Keratinocyte (primary cell): ENCODE data around the gene DPP8. TPM values are rescaled to one million over a fixed set of nuclear protein-coding genes. Genes with fewer than 3 reads are reported as not detected.

ENCODE experiments used
- DNase-seq: peaks from one replicate; pipeline ENCODE4 v3.0.0-alpha.2; 2011; ENCODE audit warnings: low read depth, missing footprints, low spot score
- FAIRE-seq: peaks from 2 replicates; lab custom pipeline; 2011; peaks lifted over from hg19 to GRCh38; lab: Jason Lieb, UNC
- H2AFZ ChIP-seq: 2 replicates; pipeline ENCODE4 v1.6.0; 2012; ENCODE audit warnings: low read length, control low read depth, inconsistent platforms; ENCODE audit not compliant: control insufficient read depth
- H3K27ac ChIP-seq: 2 replicates; pipeline ENCODE4 v1.5.1; 2011; ENCODE audit warnings: low read length; ENCODE audit not compliant: control insufficient read depth, insufficient read depth
- H3K27me3 ChIP-seq: 3 replicates; pipeline ENCODE4 v1.6.0; 2011; ENCODE audit warnings: low read length; ENCODE audit not compliant: control insufficient read depth, insufficient read depth; ENCODE audit errors: extremely low read depth
- H3K36me3 ChIP-seq, 2 experiments: 2 replicates in 1 of 2; 3 replicates in 1 of 2; pipeline ENCODE4 v1.5.1; 2011; ENCODE audit warnings: low read length in 2 of 2, mild to moderate bottlenecking in 1 of 2; ENCODE audit not compliant: control insufficient read depth in 2 of 2, insufficient read depth in 2 of 2; ENCODE audit errors: extremely low read depth in 1 of 2
- H3K4me1 ChIP-seq: 3 replicates; pipeline ENCODE4 v1.5.1; 2011; ENCODE audit warnings: low read length; ENCODE audit not compliant: control insufficient read depth, insufficient read depth; ENCODE audit errors: extremely low read depth
- H3K4me2 ChIP-seq: 3 replicates; pipeline ENCODE4 v1.6.0; 2011; ENCODE audit warnings: low read depth, low read length; ENCODE audit not compliant: control insufficient read depth, insufficient read depth; ENCODE audit errors: extremely low read depth
- H3K4me3 ChIP-seq, 3 experiments: fragments of 200-600 bp in 1 of 3; sonication (generic) in 1 of 3; 2 replicates in 2 of 3; 3 replicates in 1 of 3; pipeline ENCODE4 v1.5.1; 2011 to 2016; ENCODE audit warnings: low read length in 3 of 3, mild to moderate bottlenecking in 3 of 3, control low read depth in 2 of 3, inconsistent platforms in 1 of 3, low read depth in 1 of 3, mixed read lengths in 1 of 3, mixed run types in 1 of 3, moderate library complexity in 1 of 3; ENCODE audit not compliant: control insufficient read depth in 2 of 3, insufficient read depth in 2 of 3; ENCODE audit errors: extremely low read depth in 1 of 3
- H3K79me2 ChIP-seq: 2 replicates; pipeline ENCODE4 v1.6.0; 2012; ENCODE audit warnings: low read length; ENCODE audit not compliant: control insufficient read depth, insufficient read depth
- H3K9ac ChIP-seq: 3 replicates; pipeline ENCODE4 v1.6.0; 2011; ENCODE audit warnings: low read length; ENCODE audit not compliant: control insufficient read depth, insufficient read depth; ENCODE audit errors: extremely low read depth
- H3K9me1 ChIP-seq: 3 replicates; pipeline ENCODE4 v1.6.0; 2011; ENCODE audit warnings: low read length; ENCODE audit not compliant: control insufficient read depth, insufficient read depth; ENCODE audit errors: extremely low read depth
- H3K9me3 ChIP-seq: 2 replicates; pipeline ENCODE4 v1.5.1; 2012; ENCODE audit warnings: low read depth, low read length; ENCODE audit not compliant: control insufficient read depth
- H4K20me1 ChIP-seq: 3 replicates; pipeline ENCODE4 v1.6.0; 2011; ENCODE audit warnings: low read length; ENCODE audit not compliant: control insufficient read depth, insufficient read depth; ENCODE audit errors: extremely low read depth
- CTCF ChIP-seq, 3 experiments: IDR thresholded peaks in 1 of 3; conservative IDR thresholded peaks in 1 of 3; optimal IDR thresholded peaks in 1 of 3; 2 replicates in 2 of 3; 3 replicates in 1 of 3; pipeline versions ENCODE3 to v1.5.1; 2011; ENCODE audit warnings: low read length in 3 of 3, mild to moderate bottlenecking in 3 of 3, moderate library complexity in 2 of 3, control low read depth in 1 of 3, inconsistent platforms in 1 of 3; ENCODE audit not compliant: insufficient read depth in 2 of 3; ENCODE audit errors: extremely low read depth in 1 of 3
- EZH2 ChIP-seq: IDR thresholded peaks from one replicate; pipeline ENCODE4 v1.6.1; 2012; ENCODE audit warnings: inconsistent platforms, mild to moderate bottlenecking, low read length, moderate library complexity
- dilution Hi-C: fragments of 300-500 bp; cut with MboI; formaldehyde crosslinking; loops from one replicate; pipeline ENCODE4 v1.7.0; 2020; ENCODE audit warnings: low sequenced_read_pairs; ENCODE audit not compliant: extremely low pct_ligation_motif_present
- polyA plus RNA-seq, 5 experiments: library from polyadenylated mRNA; depleted of rRNA in 3 of 5; stranded (reverse) in 3 of 5; stranded (forward) in 1 of 5; unstranded in 1 of 5; fragments of >200 nt; gene quantifications; 1 replicate in 1 of 5; 2 replicates in 3 of 5; 3 replicates in 1 of 5; pipeline versions ENCODE4 v1.2.1 to v1.2.3, GENCODE V29; 2011 to 2012; ENCODE audit warnings: missing spikeins in 2 of 5, low read depth in 1 of 5, low replicate concordance in 1 of 5

The DPP8 gene
- polyA plus RNA-seq, 1 donor (not counting 4 experiments of a cell fraction or from before 2014, with no cell fraction given): 21.6 TPM

- dilution Hi-C loops: no loop called here
Observed at GRCh38 chr15:65404186-65404872, 113.2 kb downstream of the DPP8 start.

GRCh38 chr15:65402961-65403360, 114.5 kb downstream of the DPP8 start:
- Histone ChIP-seq H3K9me1 (no peaks in the 10 kb centered on the region), H3K79me2 (no peaks in the 10 kb centered on the region), H3K36me3 (no peaks in the 10 kb centered on the region), H3K27ac (no peak overlapping the region), H3K9ac (no peak overlapping the region), H3K4me1 (no peaks in the 10 kb centered on the region), H3K9me3 (no peaks in the 10 kb centered on the region), H3K4me3 (no peak overlapping the region), H3K27me3 (peaks cover 22% of the 10 kb centered on the region), H2AFZ (no peak overlapping the region), H3K4me2 (no peak overlapping the region), H4K20me1 (no peaks in the 10 kb centered on the region)
- FAIRE-seq (no peak), DNase-seq (no peak)
- TF ChIP-seq CTCF (optimal IDR thresholded peaks at IDR 0.05 in 1 of 3, IDR thresholded peaks at IDR 0.05 in 1 of 3, conservative IDR thresholded peaks at IDR 0.05 in 1 of 3; ENCODE audit: extremely low read depth in 1 of 3, insufficient read depth in 2 of 3, low read length in 3 of 3): no peak
- TF ChIP-seq EZH2: no peak
- dilution Hi-C loops: no loop called here

More at GRCh38 chr15:65404186-65404872, 113.2 kb downstream of the DPP8 start:
- Histone ChIP-seq H3K9ac (no peak overlapping the region), H3K4me3 (no peak overlapping the region), H3K4me2 (no peak overlapping the region), H3K79me2 (no peaks in the 10 kb centered on the region), H3K36me3 (no peaks in the 10 kb centered on the region), H4K20me1 (no peaks in the 10 kb centered on the region), H3K9me3 (no peaks in the 10 kb centered on the region), H3K27ac (no peak overlapping the region), H3K27me3 (peaks cover 22% of the 10 kb centered on the region), H3K4me1 (peaks cover 4% of the 10 kb centered on the region), H3K9me1 (no peaks in the 10 kb centered on the region), H2AFZ (no peak overlapping the region)
- no peak for TF ChIP-seq EZH2
- no peak for TF ChIP-seq CTCF (optimal IDR thresholded peaks at IDR 0.05 in 1 of 3, IDR thresholded peaks at IDR 0.05 in 1 of 3, conservative IDR thresholded peaks at IDR 0.05 in 1 of 3; ENCODE audit: extremely low read depth in 1 of 3, insufficient read depth in 2 of 3, low read length in 3 of 3)
- DNase-seq (no peak), FAIRE-seq (no peak)
